IPS-NIHi7 (cell line): ENCODE measurements around the gene TPM1.

Source experiments
- DNase-seq: peaks from one replicate; pipeline ENCODE4 v3.0.0; 2012; ENCODE audit warnings: mixed read lengths; ENCODE audit errors: extremely low spot score

TPM1 gene

GRCh38 chr15:63016234-63016633, 26.3 kb upstream of the TPM1 start:
- no peak for DNase-seq

- no peak for DNase-seq
Measured at GRCh38 chr15:63018639-63019038, 23.9 kb upstream of the TPM1 start.

GRCh38 chr15:63019511-63020109, 22.9 kb upstream of the TPM1 start:
- peak; percentile 74 for DNase-seq

GRCh38 chr15:63020128-63020527, 22.4 kb upstream of the TPM1 start:
- DNase-seq = no peak

DNA sequence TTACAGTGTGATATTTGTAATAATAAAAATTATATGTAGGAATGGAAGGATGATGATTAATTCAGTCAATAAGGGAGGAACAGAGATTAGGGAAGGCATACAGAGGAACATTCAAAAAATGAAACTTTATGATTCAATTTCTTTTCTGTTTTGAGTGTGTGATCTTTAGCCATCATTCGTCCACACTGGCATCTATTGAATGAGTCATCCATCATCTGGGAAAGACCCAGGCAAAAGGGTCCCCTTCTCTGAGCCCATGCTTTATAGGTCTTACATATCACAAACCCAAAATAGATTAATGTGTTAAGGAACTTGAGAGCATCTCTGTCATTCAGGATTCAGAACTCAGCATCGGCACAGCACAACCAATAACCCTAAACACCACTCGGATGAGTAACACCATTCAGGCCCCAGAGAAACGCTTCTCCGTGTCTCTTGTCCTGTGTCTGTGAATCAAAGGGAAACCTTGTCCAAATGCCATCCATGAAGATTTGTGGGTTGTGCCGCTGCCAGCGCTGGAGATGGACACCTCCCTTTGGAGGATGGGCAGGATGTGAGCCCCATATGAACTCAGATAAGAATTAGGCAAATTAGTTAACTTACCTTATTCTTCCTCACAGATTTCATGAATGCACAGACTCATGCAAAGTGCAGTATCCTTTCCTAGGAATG, 21.7 kb upstream of the TPM1 start:
- no peak for DNase-seq

DNA sequence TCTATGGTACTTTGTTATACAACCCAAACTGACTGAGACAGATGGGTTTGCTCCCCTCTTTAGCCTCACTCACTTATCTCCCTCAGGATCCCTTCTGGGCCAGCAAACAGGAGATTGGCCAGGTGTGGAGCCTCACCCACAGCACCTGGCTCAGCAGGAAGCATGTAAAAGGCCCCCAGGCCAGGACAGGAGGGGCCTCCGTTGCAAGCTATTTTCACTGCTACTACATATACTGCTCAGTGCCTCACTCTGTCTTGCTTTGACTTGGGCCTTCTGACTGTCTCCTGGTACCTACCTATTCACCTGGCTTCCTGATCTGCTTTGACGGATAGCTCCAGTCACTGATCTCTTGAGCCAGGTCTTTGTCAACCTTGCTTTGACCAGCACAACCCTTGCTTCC, 20.4 kb upstream of the TPM1 start:
- no peak for DNase-seq

- no peak for DNase-seq
Measured at GRCh38 chr15:63022663-63023062, 19.9 kb upstream of the TPM1 start.

DNA sequence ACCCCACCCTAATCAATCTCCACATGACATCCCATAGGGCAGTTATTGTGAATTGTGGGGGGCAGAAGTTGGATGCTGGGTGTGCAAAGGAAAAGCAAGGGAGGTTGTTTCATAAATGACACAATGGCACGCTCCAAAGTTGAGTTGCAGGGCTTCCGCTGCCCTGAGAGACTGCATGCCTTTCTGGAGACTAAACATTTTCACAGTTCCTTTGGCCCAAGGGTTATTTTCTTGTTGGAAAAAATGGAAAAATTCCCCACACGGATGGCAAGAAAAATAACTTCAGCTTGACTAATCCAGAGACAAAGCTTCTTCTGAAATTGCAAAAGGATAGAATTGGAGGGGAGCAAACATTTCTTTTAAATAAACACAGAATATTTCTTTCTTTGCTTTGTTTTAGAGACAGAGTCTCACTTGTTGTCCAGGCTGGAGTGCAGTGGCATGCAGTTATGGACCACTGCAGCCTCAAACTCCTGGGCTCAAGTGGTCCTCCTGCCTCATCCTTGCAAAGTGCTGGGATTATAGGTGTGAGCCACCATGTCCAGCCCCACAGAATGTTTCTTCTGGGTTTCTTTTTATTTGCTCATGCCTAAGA, 19.1 kb upstream of the TPM1 start:
- DNase-seq = no peak

- DNase-seq = no peak
Measured at GRCh38 chr15:63025460-63025859, 17.1 kb upstream of the TPM1 start.

DNA sequence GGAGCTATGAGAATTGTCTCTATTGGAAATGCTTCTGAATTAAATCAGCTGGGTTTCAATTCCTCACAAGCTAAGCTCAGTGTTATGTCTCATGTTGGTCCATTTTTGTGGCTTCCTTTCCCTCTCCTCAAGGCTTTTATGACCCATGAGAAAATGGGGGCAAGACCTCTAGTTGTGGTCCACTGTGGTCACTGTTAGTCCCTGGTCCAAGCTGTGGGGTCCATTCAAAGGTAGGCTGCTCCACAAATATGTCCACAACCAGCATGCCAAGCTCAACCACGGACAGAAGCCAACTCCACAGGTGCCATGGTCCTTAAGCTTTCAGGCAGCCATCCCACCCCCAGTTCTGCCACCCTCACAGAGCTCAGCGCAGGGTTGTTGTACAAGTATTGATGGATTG, 14.9 kb upstream of the TPM1 start:
- no peak for DNase-seq

GRCh38 chr15:63028442-63029110, 14.0 kb upstream of the TPM1 start:
- DNase-seq = no peak

DNA sequence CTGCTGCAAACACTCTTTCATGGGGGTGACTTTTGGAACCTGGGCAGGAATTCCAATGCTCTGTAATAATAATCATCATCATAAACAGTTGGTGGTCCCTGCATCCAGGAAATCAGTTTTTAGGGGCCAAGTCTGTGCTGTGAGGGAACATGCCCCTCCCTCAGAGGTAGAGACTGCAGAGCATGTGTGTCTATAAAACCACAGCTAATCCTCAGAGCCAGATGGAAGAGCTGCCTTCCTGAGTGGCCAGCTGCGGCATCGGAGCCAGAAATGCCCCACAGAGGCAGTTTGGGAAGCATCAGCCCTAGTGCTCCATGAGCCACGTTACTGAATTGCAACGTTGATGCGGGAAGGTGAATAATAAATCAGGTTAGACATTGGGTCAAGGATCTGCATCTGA, 12.9 kb upstream of the TPM1 start:
- DNase-seq = no peak

GRCh38 chr15:63030101-63030551, 12.4 kb upstream of the TPM1 start:
- no peak for DNase-seq

GRCh38 chr15:63034578-63034977, 8.0 kb upstream of the TPM1 start:
- no peak for DNase-seq

GRCh38 chr15:63035253-63035652, 7.3 kb upstream of the TPM1 start:
- DNase-seq = no peak

GRCh38 chr15:63035977-63036376, 6.6 kb upstream of the TPM1 start:
- no peak for DNase-seq

- no peak for DNase-seq
Measured at GRCh38 chr15:63037976-63038720, 4.4 kb upstream of the TPM1 start.

DNA sequence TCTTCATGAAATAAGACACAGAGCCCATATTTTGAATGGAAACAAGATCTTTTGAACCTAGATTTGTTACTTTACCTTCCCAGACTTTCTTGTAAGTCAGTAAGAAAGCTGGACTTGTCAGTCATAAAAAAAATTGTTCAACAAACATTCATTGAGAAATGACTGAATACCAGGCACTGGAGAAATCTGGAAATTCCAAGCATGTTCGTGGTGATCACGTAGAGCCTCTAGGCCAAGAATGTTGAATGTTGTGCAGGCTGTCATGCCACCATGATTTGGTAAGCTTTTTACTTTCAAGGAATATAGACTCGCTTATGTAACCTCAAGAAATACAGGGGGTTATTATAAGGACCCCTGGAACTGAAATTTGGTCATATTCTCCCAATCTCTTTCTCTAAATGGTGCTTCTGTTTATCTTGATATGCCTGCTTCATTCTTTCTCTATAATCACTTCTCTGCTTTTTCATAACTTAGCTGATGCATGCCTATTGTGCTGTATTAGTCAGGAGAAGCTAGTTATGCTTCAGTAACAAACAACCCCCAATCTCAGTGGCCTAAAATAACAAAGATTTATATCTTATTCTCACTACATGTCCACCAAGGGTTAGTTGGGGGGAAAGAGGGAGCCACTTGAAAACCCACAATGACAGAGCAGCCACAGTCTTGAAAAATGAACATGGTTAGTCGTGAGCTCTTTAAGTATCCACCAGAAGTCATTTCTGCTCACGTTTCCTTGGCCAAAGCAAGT, 3.4 kb upstream of the TPM1 start:
- DNase-seq = no peak

DNA sequence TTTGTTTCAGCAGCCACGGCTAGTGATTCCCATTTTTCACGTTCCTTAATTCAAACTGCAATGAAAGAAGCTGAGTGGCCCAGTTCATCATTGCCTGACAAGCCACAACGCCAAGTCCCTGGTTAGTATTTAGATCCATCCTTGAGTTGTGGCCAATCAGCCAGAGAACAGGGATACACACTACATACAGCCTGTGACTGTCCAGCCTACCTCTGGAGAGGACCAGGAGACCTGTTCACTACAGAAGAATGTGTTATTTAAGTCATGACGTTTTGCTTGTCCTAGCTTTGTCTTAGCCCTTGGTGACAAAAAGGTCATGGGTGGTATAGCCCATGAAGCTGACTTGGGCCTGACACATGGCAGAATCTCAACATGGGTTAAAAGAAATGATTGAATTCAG, 2.7 kb upstream of the TPM1 start:
- DNase-seq = no peak

DNA sequence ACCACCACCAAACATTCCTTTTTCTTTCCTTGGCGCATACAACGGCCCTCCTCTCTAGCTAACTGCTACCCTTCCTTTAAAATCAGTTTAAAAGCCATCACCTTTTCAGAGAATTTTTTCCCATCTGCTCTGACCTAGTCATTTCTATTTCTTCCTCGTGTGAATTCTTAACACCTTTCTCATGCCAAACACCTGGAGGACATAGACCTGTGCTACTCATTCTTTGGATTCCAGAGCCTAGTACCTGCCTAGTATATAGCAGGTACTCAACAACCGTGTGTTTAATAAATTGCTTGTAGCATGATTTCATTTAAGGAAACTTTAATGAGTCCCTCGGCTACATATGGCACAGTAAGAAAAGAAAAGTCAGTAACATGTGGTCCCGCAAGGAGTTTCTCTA, 2.0 kb upstream of the TPM1 start:
- DNase-seq = no peak

GRCh38 chr15:63040954-63041353, 1.6 kb upstream of the TPM1 start:
- DNase-seq = no peak
